ENCODE results near the gene RNPEP. TPM values are rescaled to one million over a fixed set of nuclear protein-coding genes. Genes with fewer than 3 reads are reported as not detected.

RNPEP gene, protein sequence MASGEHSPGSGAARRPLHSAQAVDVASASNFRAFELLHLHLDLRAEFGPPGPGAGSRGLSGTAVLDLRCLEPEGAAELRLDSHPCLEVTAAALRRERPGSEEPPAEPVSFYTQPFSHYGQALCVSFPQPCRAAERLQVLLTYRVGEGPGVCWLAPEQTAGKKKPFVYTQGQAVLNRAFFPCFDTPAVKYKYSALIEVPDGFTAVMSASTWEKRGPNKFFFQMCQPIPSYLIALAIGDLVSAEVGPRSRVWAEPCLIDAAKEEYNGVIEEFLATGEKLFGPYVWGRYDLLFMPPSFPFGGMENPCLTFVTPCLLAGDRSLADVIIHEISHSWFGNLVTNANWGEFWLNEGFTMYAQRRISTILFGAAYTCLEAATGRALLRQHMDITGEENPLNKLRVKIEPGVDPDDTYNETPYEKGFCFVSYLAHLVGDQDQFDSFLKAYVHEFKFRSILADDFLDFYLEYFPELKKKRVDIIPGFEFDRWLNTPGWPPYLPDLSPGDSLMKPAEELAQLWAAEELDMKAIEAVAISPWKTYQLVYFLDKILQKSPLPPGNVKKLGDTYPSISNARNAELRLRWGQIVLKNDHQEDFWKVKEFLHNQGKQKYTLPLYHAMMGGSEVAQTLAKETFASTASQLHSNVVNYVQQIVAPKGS
- 106 TPM for total RNA-seq

DNA sequence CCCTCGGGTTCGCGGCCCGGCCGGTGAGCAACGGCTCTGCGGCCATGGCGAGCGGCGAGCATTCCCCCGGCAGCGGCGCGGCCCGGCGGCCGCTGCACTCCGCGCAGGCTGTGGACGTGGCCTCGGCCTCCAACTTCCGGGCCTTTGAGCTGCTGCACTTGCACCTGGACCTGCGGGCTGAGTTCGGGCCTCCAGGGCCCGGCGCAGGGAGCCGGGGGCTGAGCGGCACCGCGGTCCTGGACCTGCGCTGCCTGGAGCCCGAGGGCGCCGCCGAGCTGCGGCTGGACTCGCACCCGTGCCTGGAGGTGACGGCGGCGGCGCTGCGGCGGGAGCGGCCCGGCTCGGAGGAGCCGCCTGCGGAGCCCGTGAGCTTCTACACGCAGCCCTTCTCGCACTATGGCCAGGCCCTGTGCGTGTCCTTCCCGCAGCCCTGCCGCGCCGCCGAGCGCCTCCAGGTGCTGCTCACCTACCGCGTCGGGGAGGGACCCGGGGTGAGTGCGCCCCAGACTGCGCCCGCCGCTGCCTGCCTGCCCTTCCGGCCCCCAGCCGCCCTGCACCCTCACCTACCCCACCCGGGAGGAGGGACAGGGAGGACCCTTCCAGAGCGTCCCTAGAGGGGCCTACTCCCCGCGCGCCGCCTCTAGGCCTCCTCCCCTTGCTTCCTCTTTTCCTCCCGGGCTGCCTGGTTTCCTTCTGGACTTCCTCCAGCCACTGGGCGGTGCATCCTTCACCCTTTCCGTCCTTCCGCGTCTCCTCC is at the start of gene RNPEP:
Gene RNPEP (plus strand): TSS at position 26 of the 757 bp plus-strand sequence. CDS start 19 bp downstream, at position 45.
- H3K4me3 ChIP-seq: peak within 1 kb of the TSS; percentile 73 to 79
- intact Hi-C loops (cut with DNase I): no loop called here
- no peaks in the 10 kb centered on the region for H3K36me3 ChIP-seq
- H3K4me1 ChIP-seq: peaks cover 0 to 10% of the 10 kb centered on the region in 2 donors
- H3K27ac ChIP-seq: peak within 1 kb of the TSS; percentile 80 to 83
- H3K9me3 ChIP-seq: no peaks in the 10 kb centered on the region
- TF ChIP-seq, protein P1, sequence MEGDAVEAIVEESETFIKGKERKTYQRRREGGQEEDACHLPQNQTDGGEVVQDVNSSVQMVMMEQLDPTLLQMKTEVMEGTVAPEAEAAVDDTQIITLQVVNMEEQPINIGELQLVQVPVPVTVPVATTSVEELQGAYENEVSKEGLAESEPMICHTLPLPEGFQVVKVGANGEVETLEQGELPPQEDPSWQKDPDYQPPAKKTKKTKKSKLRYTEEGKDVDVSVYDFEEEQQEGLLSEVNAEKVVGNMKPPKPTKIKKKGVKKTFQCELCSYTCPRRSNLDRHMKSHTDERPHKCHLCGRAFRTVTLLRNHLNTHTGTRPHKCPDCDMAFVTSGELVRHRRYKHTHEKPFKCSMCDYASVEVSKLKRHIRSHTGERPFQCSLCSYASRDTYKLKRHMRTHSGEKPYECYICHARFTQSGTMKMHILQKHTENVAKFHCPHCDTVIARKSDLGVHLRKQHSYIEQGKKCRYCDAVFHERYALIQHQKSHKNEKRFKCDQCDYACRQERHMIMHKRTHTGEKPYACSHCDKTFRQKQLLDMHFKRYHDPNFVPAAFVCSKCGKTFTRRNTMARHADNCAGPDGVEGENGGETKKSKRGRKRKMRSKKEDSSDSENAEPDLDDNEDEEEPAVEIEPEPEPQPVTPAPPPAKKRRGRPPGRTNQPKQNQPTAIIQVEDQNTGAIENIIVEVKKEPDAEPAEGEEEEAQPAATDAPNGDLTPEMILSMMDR (IDR thresholded peaks at IDR 0.05): peak in 1 of 3 experiments; percentile 15
- peak; percentile 18 to 84 for DNase-seq (ENCODE audit: low spot score in 2 of 2)
- no peaks in the 10 kb centered on the region for H3K27me3 ChIP-seq

DNA sequence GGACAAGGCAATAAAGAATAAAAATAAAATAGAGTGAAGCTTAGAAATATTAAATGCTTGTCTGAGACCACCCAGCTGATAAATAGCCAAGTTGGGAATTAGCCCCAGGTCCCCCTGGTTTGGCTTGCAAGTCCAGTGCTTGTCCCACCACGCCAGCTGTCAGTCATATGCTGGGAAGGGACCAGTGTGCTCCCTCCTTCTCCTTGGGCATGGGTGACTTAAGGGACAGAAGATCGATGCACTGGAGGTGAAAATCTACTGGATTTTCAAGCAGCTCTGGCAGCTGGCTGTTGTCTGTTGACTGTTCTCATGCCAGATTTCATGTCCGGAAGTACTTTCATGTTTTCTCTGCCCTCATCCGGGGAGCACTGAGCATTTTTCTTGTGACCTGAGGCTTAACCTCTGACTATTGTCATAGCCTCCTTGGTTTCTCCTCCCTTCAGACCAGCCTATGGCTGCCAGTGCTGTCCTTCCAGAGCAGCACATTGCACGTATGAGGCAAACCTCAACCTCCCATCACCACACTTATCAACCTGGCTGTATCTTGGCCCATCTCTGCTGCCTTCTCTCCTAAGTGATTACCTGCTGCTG is 48.5 kb upstream of the RNPEP start:
- intact Hi-C loops (cut with DNase I): no loop called here
- H3K4me3 ChIP-seq: peak overlapping the region in 1 of 2 donors; percentile 91
- TF ChIP-seq, protein P1 (IDR thresholded peaks at IDR 0.05): no peak

DNA sequence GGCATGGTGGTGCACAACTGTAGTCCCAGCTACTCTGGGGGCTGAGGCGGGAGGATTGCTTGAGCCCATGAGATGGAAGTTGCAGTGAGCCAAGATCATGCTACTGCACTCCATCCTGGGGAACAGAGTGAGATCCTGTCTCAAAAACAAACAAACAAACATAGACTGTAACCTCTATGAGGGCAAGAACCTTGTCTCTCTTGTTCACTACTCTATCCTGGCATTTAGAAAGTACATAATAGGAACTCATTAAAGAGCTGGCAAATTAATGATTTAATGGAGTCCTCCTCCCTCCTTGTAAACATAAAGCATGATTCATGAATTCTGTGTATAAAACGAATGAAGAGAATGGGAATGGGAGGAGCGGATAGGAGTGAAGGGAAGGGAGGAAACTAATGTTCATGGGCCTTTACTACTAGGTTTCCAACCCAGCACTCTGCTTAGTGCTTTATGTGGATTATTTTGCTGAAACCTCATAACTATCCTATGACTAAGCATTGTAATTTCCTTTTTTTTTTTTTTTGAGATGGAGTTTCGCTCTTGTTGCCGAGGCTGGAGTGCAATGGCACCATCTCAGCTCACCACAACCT is 44.7 kb upstream of the RNPEP start:
- intact Hi-C loops (cut with DNase I): loop anchor here (2.0 kb wide), 1 partner anchor 21 kb away; no protein-coding TSS in a partner anchor
- H3K27me3 ChIP-seq: no peaks in the 10 kb centered on the region
- peaks cover 24 to 44% of the 10 kb centered on the region in 2 donors for H3K4me1 ChIP-seq

More for the DNA sequence above, 48.5 kb upstream of the RNPEP start:
- Histone ChIP-seq H3K27ac (peak overlapping the region; percentile 81 to 87), H3K27me3 (no peaks in the 10 kb centered on the region), H3K36me3 (peaks cover 14 to 54% of the 10 kb centered on the region in 2 donors), H3K9me3 (no peaks in the 10 kb centered on the region), H3K4me1 (peaks cover 25 to 66% of the 10 kb centered on the region in 2 donors)
- DNase-seq (ENCODE audit: low spot score in 2 of 2): no peak

DNA sequence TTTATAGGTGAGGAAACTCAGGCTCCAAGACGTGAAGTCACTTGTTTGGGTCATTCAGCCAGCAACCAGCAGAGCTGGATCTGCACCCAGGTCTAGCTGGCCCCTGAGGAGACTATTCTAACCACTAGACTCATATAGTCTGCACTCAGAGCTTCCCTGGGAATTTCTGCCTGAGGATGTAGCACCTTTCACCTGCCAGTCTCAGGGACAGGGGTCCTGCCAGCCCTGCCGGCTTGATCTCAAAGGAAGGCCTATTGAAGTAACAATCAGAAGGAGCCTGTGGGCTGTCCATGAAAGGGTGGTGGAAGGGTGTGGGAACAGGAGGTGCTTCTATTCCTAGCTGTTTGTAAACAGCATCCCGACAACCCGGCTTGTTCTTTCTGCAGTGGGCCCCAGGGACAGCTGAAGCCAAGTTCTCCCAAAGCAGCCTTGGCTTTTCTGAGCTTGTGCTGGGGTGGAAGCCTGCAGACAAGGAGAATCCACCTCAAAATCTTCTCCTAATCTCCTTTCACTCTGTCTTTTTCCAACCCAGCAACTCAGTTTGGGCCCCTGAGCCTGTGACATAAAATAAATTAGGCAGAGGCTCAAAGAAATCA is 43.9 kb upstream of the RNPEP start:
- H3K27me3 ChIP-seq: no peaks in the 10 kb centered on the region
- peaks cover 19 to 43% of the 10 kb centered on the region in 2 donors for H3K36me3 ChIP-seq
- no peak for DNase-seq (ENCODE audit: low spot score in 2 of 2)
- peak overlapping the region; percentile 81 to 87 for H3K27ac ChIP-seq
- peaks cover 24 to 44% of the 10 kb centered on the region in 2 donors for H3K4me1 ChIP-seq
- intact Hi-C loops (cut with DNase I): loop anchor here (2.0 kb wide), 1 partner anchor 22 kb away; no protein-coding TSS in a partner anchor
- H3K9me3 ChIP-seq: no peaks in the 10 kb centered on the region
- H3K4me3 ChIP-seq: peak overlapping the region; percentile 26 to 91
- TF ChIP-seq, protein P1 (IDR thresholded peaks at IDR 0.05): no peak

More for the DNA sequence above, 44.7 kb upstream of the RNPEP start:
- DNase-seq (ENCODE audit: low spot score in 2 of 2): no peak
- peaks cover 16 to 36% of the 10 kb centered on the region in 2 donors for H3K36me3 ChIP-seq
- H3K27ac ChIP-seq: peak overlapping the region; percentile 81 to 87
- H3K4me3 ChIP-seq: peak overlapping the region; percentile 26 to 91
- no peaks in the 10 kb centered on the region for H3K9me3 ChIP-seq
- TF ChIP-seq, protein P1 (IDR thresholded peaks at IDR 0.05): no peak
